Dendritic cell treated with granulocyte-macrophage colony-stimulating factor and Interleukin-4, amounts not matched to agents 40 ng/mL and 50 ng/mL, for 4 days (primary cell): Measurements from ENCODE around the gene EPHA6.
"Not testable (repeated sequence)": the region's sequence is repeated elsewhere in the genome, so short reads cannot be mapped to it uniquely, and the experiment has no call there.

ENCODE experiments used
- H3K27ac Mint-ChIP-seq: one replicate; pipeline ENCODE4 v1.8.0; 2022; ENCODE audit warnings: mild to moderate bottlenecking, mixed read lengths
- H3K27me3 Mint-ChIP-seq: one replicate; pipeline ENCODE4 v1.8.0; 2022; ENCODE audit warnings: mild to moderate bottlenecking, mixed read lengths
- H3K36me3 Mint-ChIP-seq: one replicate; pipeline ENCODE4 v1.8.0; 2022; ENCODE audit warnings: low read depth, mixed read lengths
- H3K4me1 Mint-ChIP-seq: one replicate; pipeline ENCODE4 v1.8.0; 2022; ENCODE audit warnings: low read depth, mixed read lengths
- H3K4me3 Mint-ChIP-seq: one replicate; pipeline ENCODE4 v1.8.0; 2022; ENCODE audit warnings: mild to moderate bottlenecking, moderate library complexity, mixed read lengths
- H3K9me3 Mint-ChIP-seq: one replicate; pipeline ENCODE4 v1.8.0; 2022; ENCODE audit warnings: mixed read lengths
- intact Hi-C: fragments of 100-400 bp; cut with micrococcal nuclease; formaldehyde crosslinking; loops from one replicate; pipeline ENCODE4 v1.15.0; 2022

EPHA6 gene

DNA sequence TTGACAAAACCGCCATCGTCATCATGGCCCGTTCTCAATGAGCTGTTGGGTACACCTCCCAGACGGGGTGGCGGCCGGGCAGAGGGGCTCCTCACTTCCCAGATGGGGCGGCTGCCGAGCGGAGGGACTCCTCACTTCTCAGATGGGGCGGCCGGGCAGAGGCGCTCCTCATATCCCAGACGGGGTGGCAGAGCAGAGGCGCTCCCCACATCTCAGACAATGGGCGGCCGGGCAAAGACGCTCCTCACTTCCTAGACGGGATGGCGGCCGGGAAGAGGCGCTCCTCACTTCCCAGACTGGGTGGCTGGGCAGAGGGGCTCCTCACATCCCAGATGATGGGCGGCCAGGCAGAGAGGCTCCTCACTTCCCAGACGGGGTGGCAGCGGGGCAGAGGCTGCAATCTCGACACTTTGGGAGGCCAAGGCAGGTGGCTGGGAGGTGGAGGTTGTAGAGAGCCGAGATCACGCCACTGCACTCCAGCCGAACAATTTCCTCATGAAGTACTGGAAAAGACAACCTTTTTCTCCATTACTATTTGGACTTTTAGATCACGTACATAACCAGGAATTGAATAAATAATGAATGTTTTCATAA lies 666.4 kb downstream of the EPHA6 start:
- H3K27me3 Mint-ChIP-seq, H3K36me3 Mint-ChIP-seq, H3K4me3 Mint-ChIP-seq, H3K27ac Mint-ChIP-seq, H3K4me1 Mint-ChIP-seq, intact Hi-C loops: not testable (repeated sequence)
- H3K9me3 Mint-ChIP-seq: peaks cover 23% of the 10 kb centered on the region

GRCh38 chr3:97481416-97481815 lies 667.0 kb downstream of the EPHA6 start:
- H3K27ac Mint-ChIP-seq: no peak overlapping the region
- intact Hi-C loops: no loop called here
- peaks cover 23% of the 10 kb centered on the region for H3K9me3 Mint-ChIP-seq
- H3K4me1 Mint-ChIP-seq: no peaks in the 10 kb centered on the region
- H3K4me3 Mint-ChIP-seq: no peak overlapping the region
- H3K27me3 Mint-ChIP-seq: no peaks in the 10 kb centered on the region
- H3K36me3 Mint-ChIP-seq: no peaks in the 10 kb centered on the region

DNA sequence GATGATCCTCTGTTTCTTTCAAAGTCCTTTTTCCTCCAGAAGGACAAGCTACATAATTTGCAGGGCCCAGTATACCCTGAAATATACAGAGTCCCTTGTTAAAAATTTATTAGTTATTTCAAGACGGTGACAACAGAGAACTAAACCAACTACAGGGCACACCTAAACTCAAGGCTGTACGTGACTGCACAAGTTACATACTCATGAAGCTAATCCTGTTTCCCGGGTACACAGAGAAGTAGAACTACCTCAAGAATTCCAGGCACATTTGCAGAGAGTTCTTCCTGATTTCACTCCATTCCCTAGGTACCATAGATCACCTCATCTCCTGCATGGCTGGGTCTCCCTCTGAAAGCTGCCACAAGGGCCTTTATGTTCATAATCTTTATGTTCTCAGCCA lies 670.8 kb downstream of the EPHA6 start:
- Mint-ChIP-seq H3K27me3 (no peaks in the 10 kb centered on the region), H3K4me1 (no peaks in the 10 kb centered on the region), H3K4me3 (no peak overlapping the region), H3K36me3 (no peaks in the 10 kb centered on the region), H3K27ac (no peak overlapping the region), H3K9me3 (peaks cover 23% of the 10 kb centered on the region)
- intact Hi-C loops: no loop called here

DNA sequence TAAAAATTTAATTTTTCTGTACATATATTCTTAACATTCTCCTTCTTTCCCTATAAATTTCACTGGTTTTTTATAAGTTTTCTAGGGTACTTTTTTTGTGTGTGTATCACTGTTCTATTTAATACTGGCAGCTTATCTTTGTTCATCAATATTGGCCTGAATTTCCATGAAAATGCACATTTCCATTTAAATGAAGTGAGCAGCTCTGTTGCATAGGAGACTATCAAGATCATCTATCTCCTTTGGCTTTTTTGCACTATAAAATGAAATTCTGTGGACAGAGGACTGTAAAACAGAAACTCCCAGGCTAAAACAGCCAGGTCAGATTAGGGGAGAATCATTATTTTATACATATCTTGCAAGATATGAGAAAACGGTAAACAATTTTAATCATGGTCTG lies 673.2 kb downstream of the EPHA6 start:
- H3K4me3 Mint-ChIP-seq: no peak overlapping the region
- intact Hi-C loops: no loop called here
- no peaks in the 10 kb centered on the region for H3K27me3 Mint-ChIP-seq
- H3K36me3 Mint-ChIP-seq: no peaks in the 10 kb centered on the region
- H3K27ac Mint-ChIP-seq: no peak overlapping the region
- peaks cover 11% of the 10 kb centered on the region for H3K9me3 Mint-ChIP-seq
- H3K4me1 Mint-ChIP-seq: no peaks in the 10 kb centered on the region

DNA sequence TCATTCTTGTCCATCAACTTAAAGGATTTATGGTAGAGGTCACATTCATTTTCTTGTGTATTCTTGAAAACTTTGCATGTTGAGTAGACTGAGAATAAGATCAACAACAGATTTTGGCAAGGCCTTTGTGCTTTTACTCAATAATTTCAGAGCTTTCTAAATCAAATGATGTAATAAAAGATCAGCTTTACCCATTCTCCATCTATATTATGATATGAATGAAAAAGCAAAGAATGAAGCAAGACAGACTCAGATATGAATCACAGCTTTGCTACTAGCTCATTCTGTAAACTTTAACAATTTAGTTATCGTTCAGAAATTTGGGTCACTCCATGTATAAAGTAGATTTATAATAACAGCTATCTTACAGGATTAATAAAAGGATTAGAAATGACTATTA lies 674.3 kb downstream of the EPHA6 start:
- Mint-ChIP-seq H3K4me1 (no peaks in the 10 kb centered on the region), H3K27me3 (no peaks in the 10 kb centered on the region), H3K9me3 (no peaks in the 10 kb centered on the region), H3K27ac (no peak overlapping the region), H3K4me3 (no peak overlapping the region), H3K36me3 (no peaks in the 10 kb centered on the region)
- intact Hi-C loops: no loop called here

GRCh38 chr3:97495896-97496295 lies 681.5 kb downstream of the EPHA6 start:
- H3K9me3 Mint-ChIP-seq: peaks cover 27% of the 10 kb centered on the region
- no peak overlapping the region for H3K27ac Mint-ChIP-seq
- H3K36me3 Mint-ChIP-seq: no peaks in the 10 kb centered on the region
- intact Hi-C loops: no loop called here
- H3K4me1 Mint-ChIP-seq: no peaks in the 10 kb centered on the region
- H3K27me3 Mint-ChIP-seq: no peaks in the 10 kb centered on the region
- no peak overlapping the region for H3K4me3 Mint-ChIP-seq

DNA sequence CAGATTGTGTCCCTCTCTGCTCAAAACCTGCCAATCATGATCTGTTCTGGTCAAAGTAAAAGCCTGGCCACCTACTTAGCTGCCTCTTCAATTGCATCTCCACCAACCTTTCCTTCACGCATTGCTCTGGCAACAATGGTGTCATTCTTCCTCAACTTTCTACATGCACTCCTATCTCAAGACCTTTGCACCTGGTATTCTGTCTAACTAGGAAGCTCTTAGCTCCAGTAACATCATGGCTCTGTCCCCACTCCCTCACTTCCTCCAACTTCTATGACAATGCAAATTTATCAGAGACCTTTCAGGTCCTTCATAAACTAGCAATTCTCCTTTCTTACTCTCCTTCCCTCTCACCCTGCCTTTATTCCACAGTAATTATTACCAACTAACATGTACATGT lies 682.7 kb downstream of the EPHA6 start:
- Mint-ChIP-seq H3K27ac (no peak overlapping the region), H3K36me3 (no peaks in the 10 kb centered on the region), H3K4me1 (no peaks in the 10 kb centered on the region), H3K4me3 (no peak overlapping the region), H3K9me3 (peaks cover 36% of the 10 kb centered on the region), H3K27me3 (no peaks in the 10 kb centered on the region)
- intact Hi-C loops: no loop called here

- no peaks in the 10 kb centered on the region for H3K27me3 Mint-ChIP-seq
- no peak overlapping the region for H3K27ac Mint-ChIP-seq
- no peaks in the 10 kb centered on the region for H3K36me3 Mint-ChIP-seq
- no peaks in the 10 kb centered on the region for H3K4me1 Mint-ChIP-seq
- peaks cover 74% of the 10 kb centered on the region for H3K9me3 Mint-ChIP-seq
- intact Hi-C loops: no loop called here
- H3K4me3 Mint-ChIP-seq: no peak overlapping the region
Measured at GRCh38 chr3:97504463-97504862, 690.1 kb downstream of the EPHA6 start.

- intact Hi-C loops: no loop called here
- Mint-ChIP-seq H3K4me1 (no peaks in the 10 kb centered on the region), H3K9me3 (peaks cover 66% of the 10 kb centered on the region), H3K27ac (no peak overlapping the region), H3K27me3 (no peaks in the 10 kb centered on the region), H3K4me3 (no peak overlapping the region), H3K36me3 (no peaks in the 10 kb centered on the region)
Measured at GRCh38 chr3:97510795-97511194, 696.4 kb downstream of the EPHA6 start.

GRCh38 chr3:97515076-97515475 lies 700.7 kb downstream of the EPHA6 start:
- H3K27me3 Mint-ChIP-seq: no peaks in the 10 kb centered on the region
- peaks cover 26% of the 10 kb centered on the region for H3K9me3 Mint-ChIP-seq
- intact Hi-C loops: no loop called here
- H3K36me3 Mint-ChIP-seq: no peaks in the 10 kb centered on the region
- no peaks in the 10 kb centered on the region for H3K4me1 Mint-ChIP-seq
- no peak overlapping the region for H3K4me3 Mint-ChIP-seq
- H3K27ac Mint-ChIP-seq: no peak overlapping the region

DNA sequence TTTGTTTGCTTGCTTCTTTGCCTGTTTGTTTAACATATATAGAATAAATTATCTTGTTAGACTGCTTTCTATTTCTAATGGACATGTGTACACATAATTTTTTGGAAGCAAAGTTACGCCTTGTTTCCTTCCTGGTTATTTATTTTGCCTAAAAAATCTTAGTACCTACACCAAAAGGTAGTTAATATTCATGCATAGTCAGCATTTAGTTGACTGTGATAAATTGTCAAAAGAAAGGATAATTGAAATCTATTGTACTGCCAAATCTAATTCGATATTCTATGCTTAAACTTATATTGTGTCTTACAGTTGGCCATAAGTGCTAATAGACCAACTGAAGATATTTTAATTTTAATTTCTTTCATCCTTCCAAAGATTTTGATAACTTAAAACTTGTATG lies 716.3 kb downstream of the EPHA6 start:
- no peak overlapping the region for H3K27ac Mint-ChIP-seq
- H3K4me3 Mint-ChIP-seq: no peak overlapping the region
- peaks cover 3% of the 10 kb centered on the region for H3K9me3 Mint-ChIP-seq
- no peaks in the 10 kb centered on the region for H3K27me3 Mint-ChIP-seq
- intact Hi-C loops: no loop called here
- H3K4me1 Mint-ChIP-seq: no peaks in the 10 kb centered on the region
- H3K36me3 Mint-ChIP-seq: no peaks in the 10 kb centered on the region

- H3K27me3 Mint-ChIP-seq, intact Hi-C loops, H3K4me1 Mint-ChIP-seq, H3K27ac Mint-ChIP-seq, H3K36me3 Mint-ChIP-seq, H3K4me3 Mint-ChIP-seq: not testable (repeated sequence)
- peaks cover 54% of the 10 kb centered on the region for H3K9me3 Mint-ChIP-seq
Measured at GRCh38 chr3:97547573-97547972, 733.2 kb downstream of the EPHA6 start.

- no peak overlapping the region for H3K4me3 Mint-ChIP-seq
- no peaks in the 10 kb centered on the region for H3K27me3 Mint-ChIP-seq
- H3K4me1 Mint-ChIP-seq: no peaks in the 10 kb centered on the region
- intact Hi-C loops: no loop called here
- H3K9me3 Mint-ChIP-seq: peaks cover 50% of the 10 kb centered on the region
- H3K36me3 Mint-ChIP-seq: no peaks in the 10 kb centered on the region
- no peak overlapping the region for H3K27ac Mint-ChIP-seq
Measured at GRCh38 chr3:97550408-97550807, 736.0 kb downstream of the EPHA6 start.

- H3K27ac Mint-ChIP-seq: no peak overlapping the region
- no peaks in the 10 kb centered on the region for H3K36me3 Mint-ChIP-seq
- H3K27me3 Mint-ChIP-seq: no peaks in the 10 kb centered on the region
- H3K9me3 Mint-ChIP-seq: peaks cover 44% of the 10 kb centered on the region
- H3K4me1 Mint-ChIP-seq: no peaks in the 10 kb centered on the region
- H3K4me3 Mint-ChIP-seq: no peak overlapping the region
- intact Hi-C loops: no loop called here
Measured at GRCh38 chr3:97552186-97552585, 737.8 kb downstream of the EPHA6 start.

- no peaks in the 10 kb centered on the region for H3K4me1 Mint-ChIP-seq
- no peaks in the 10 kb centered on the region for H3K36me3 Mint-ChIP-seq
- H3K27ac Mint-ChIP-seq: no peak overlapping the region
- intact Hi-C loops: no loop called here
- H3K27me3 Mint-ChIP-seq: no peaks in the 10 kb centered on the region
- H3K9me3 Mint-ChIP-seq: no peaks in the 10 kb centered on the region
- no peak overlapping the region for H3K4me3 Mint-ChIP-seq
Measured at GRCh38 chr3:97575742-97576141, 761.3 kb downstream of the EPHA6 start.
